ENCODE data around the gene AVPR1B.
"Not testable (repeated sequence)": the region's sequence is repeated elsewhere in the genome, so short reads cannot be mapped to it uniquely, and the experiment has no call there.

Gene AVPR1B

GRCh38 chr1:206080026-206080820 is 37.0 kb downstream of the AVPR1B start:
- DNase-seq, result no peak

- DNase-seq, result no peak
These were observed 38.1 kb downstream of the AVPR1B start for GRCh38 chr1:206079135-206079534.

GRCh38 chr1:206075786-206076755 is 41.1 kb downstream of the AVPR1B start:
- no peak for DNase-seq

GRCh38 chr1:206074839-206075238 is 42.3 kb downstream of the AVPR1B start:
- no peak for DNase-seq

DNA sequence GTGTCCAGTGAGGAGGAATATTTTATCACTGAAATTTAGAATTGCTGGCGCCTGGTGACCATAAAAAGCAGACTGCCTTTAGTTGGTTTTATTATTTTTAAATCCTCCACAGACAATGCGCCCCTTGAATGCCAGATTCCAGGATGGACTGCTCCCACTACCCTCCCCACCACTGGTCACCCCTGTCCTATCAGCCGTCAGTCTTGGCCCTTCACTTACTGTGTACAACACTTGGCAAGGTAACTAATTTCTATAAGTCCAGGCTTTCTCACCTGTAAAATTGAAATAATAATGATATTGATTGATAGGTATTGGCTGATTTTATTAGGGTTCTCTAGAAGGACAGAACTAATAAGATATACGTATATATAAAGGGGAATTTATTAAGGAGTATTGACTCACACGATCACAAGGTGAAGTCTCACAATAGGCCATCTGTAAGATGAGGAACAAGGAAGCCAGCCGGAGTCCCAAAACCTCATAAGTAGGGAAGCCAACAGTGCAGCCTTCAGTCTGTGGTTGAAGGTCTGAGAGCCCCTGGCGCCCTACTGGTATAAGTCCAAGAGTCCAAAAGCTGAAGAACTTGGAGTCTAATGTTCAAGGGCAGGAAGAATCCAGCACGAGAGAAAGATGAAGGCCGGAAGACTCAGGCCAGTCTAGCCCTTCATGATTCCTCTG is 46.4 kb downstream of the AVPR1B start:
- no peak for DNase-seq

- no peak for DNase-seq
These were observed 48.9 kb downstream of the AVPR1B start for GRCh38 chr1:206068314-206068713.

DNA sequence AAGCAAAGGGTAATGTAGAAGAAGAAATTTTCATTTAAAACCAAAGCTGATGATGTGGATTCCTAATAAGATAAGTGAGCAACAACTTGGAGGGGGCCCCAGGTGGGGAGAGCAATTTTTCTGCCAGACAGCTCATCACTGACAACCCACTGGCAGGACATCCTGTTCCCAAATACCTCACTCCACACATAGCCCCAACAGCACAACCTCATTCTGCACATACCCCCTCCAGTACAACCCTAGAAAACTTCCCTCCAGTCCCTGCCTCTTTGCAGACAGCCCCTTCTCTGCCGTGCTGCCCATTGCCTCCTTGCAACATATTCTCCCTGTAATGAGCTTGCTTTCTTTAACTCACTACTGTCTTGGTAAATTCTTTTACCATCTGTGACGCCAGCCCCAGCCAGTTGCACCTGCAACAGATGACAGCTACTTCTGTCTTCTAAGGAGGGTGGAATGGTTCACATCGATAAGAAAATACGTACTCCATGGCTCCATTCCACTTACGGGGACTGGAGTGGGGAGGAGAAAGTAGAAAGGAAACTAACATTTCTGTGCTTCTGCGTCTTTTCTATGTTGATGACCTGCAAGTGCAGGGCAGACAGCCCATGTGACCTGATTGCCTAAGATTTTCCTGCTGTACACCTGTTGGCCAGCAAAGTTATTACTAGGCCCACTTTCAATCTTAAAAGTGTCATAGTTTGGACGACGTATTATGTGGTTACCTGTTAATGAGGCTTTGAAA is 49.5 kb downstream of the AVPR1B start:
- DNase-seq, result no peak

GRCh38 chr1:206066479-206067171 is 50.6 kb downstream of the AVPR1B start:
- DNase-seq, result no peak

GRCh38 chr1:206065547-206066145 is 51.5 kb downstream of the AVPR1B start:
- no peak for DNase-seq

DNA sequence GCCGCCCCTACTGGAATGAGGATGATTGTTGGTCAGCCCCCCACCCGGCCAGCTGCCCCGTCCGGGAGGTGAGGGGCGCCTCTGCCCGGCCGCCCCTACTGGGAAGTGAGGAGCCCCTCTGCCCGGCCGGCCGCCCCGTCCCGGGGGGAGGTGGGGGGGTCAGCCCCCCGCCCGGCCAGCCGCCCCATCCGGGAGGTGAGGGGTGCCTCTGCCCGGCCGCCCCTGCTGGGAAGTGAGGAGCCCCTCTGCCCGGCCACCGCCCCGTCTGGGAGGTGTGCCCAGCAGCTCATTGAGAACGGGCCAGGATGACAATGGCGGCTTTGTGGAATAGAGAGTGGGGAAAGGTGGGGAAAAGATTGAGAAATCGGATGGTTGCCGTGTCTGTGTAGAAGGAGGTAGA is 52.7 kb downstream of the AVPR1B start:
- DNase-seq, result not testable (repeated sequence)

- DNase-seq, result not testable (repeated sequence)
These were observed 53.2 kb downstream of the AVPR1B start for GRCh38 chr1:206064001-206064400.

- DNase-seq, result no peak
These were observed 54.7 kb downstream of the AVPR1B start for GRCh38 chr1:206062464-206062863.

- no peak for DNase-seq
These were observed 56.3 kb downstream of the AVPR1B start for GRCh38 chr1:206060844-206061243.

Data from NCI-H1436 (cell line).